Activated CD8-positive, alpha-beta memory T cell treated with anti-CD3 and anti-CD28 coated beads, Interleukin-2, amount 50 U/mL, for 48 hours (primary cell): ENCODE data around the gene LRRC53.

Experiments used
- DNase-seq: peaks from one replicate; pipeline ENCODE4 v3.0.0-alpha.2; 2020

Gene LRRC53

DNA sequence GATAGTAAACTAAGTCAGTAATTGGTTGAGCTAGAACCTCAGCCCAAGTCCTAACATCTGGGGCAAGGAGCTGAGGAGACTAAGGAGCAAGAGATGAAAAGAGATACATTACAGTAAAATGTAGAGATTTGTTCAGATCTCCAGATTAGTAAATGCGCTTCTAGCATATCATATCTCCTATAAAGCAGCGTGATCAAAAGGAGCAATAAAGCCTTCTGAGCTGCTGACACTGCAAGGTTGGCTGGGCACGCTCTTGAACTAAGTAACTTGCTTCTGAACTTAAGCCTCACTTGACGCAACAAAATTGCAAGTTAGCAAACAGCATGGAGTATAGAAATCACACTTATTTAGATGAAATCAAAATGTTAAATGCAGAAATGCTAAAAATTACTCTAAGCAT, 80.9 kb downstream of the LRRC53 start:
- DNase-seq = no peak

- DNase-seq = no peak
Measured at GRCh38 chr1:74430342-74430934, 82.0 kb downstream of the LRRC53 start.

- no peak for DNase-seq
Measured at GRCh38 chr1:74429580-74429979, 82.8 kb downstream of the LRRC53 start.

- DNase-seq = no peak
Measured at GRCh38 chr1:74427681-74428080, 84.7 kb downstream of the LRRC53 start.

GRCh38 chr1:74426208-74426937, 86.0 kb downstream of the LRRC53 start:
- no peak for DNase-seq

- no peak for DNase-seq
Measured at GRCh38 chr1:74425676-74426075, 86.7 kb downstream of the LRRC53 start.

DNA sequence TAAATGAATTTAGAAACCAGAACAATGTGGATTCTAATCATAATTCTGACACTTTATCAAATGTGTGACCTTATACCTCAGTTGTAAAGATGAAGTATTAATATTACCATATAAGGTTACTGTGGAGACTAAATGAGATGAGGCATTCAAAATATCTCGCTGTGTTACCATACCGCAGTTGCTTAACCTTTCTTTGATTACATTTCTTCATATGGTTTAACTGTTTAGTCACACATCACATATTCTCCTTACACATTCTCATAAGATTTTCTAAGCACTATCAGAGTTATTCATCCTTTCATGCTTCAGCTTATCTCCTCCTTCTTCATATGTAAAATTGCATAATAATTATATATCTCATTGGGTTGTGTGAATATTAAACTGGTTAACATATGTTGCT, 88.9 kb downstream of the LRRC53 start:
- DNase-seq = no peak

GRCh38 chr1:74422421-74423292, 89.8 kb downstream of the LRRC53 start:
- DNase-seq = no peak

DNA sequence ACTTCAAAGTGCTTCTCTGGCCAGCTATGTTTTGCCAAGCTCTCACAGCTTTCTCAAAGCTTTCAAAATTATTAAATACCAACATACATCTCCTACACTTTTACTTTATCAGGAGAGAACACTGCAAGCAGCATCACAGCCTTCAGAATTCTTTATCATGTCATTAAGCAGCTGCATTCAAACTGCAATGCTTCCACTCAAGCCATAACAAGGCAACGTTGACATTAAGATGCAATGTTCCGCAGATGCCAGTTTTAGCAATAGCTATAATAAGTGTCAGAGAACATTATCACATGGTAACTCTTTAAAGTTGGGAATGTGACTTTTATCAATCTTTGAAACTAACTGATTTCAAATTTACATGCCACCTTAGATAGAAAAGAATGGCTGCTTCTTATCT, 91.9 kb downstream of the LRRC53 start:
- no peak for DNase-seq
